Chondrocyte (in vitro differentiated cells): Measurements from ENCODE around the gene DDAH2. TPM values are rescaled to one million over a fixed set of nuclear protein-coding genes. Genes with fewer than 3 reads are reported as not detected.
A peak's percentile ranks its signal among the peaks of the same experiment; 100 is the strongest.

ENCODE experiments used
- DNase-seq: peaks from one replicate; pipeline ENCODE4 v3.0.0; 2021; ENCODE audit warnings: mixed read lengths, low spot score
- H3K27ac Mint-ChIP-seq: one replicate; pipeline ENCODE4 v1.8.0; 2021; ENCODE audit warnings: mild to moderate bottlenecking, moderate library complexity, mixed read lengths; ENCODE audit not compliant: unreplicated experiment
- H3K27me3 Mint-ChIP-seq: 2 replicates; pipeline ENCODE4 v1.8.0; 2021; ENCODE audit warnings: low read depth, mixed read lengths
- H3K36me3 Mint-ChIP-seq: 2 replicates; pipeline ENCODE4 v1.8.0; 2021; ENCODE audit warnings: low read depth, mixed read lengths
- H3K4me1 Mint-ChIP-seq: 2 replicates; pipeline ENCODE4 v1.8.0; 2021; ENCODE audit warnings: low read depth, mild to moderate bottlenecking, mixed read lengths
- H3K4me3 Mint-ChIP-seq: one replicate; pipeline ENCODE4 v1.8.0; 2021; ENCODE audit warnings: mild to moderate bottlenecking, moderate library complexity, mixed read lengths; ENCODE audit not compliant: unreplicated experiment
- H3K9me3 Mint-ChIP-seq: 2 replicates; pipeline ENCODE4 v1.8.0; 2021; ENCODE audit warnings: low read depth, mixed read lengths
- CTCF ChIP-seq: fragments of 200-600 bp; sonication (generic); IDR thresholded peaks from 2 replicates; pipeline ENCODE4 v1.5.0; 2021; ENCODE audit warnings: antibody characterized with exemption, mild to moderate bottlenecking, moderate library complexity
- total RNA-seq: library from RNA; stranded (reverse); gene quantifications from 3 replicates; pipeline ENCODE4 v1.2.1, GENCODE V29; 2021

The DDAH2 gene
- total RNA-seq, 1 donor from 2014 or later, result 99.6 TPM

GRCh38 chr6:31690231-31691077 lies 38.6 kb downstream of the DDAH2 start:
- H3K27me3 Mint-ChIP-seq, result no peaks in the 10 kb centered on the region
- TF ChIP-seq CTCF, result no peak
- no peak overlapping the region for H3K4me3 Mint-ChIP-seq

GRCh38 chr6:31689249-31690110 lies 39.6 kb downstream of the DDAH2 start:
- Mint-ChIP-seq H3K4me3 (no peak overlapping the region), H3K4me1 (no peaks in the 10 kb centered on the region), H3K9me3 (no peaks in the 10 kb centered on the region), H3K27me3 (no peaks in the 10 kb centered on the region), H3K36me3 (peaks cover 29% of the 10 kb centered on the region), H3K27ac (no peak overlapping the region)
- peak; percentile 67 for TF ChIP-seq CTCF
- DNase-seq, result no peak

More at GRCh38 chr6:31690231-31691077, 38.6 kb downstream of the DDAH2 start:
- no peak for DNase-seq
- Mint-ChIP-seq H3K27ac (no peak overlapping the region), H3K36me3 (peaks cover 31% of the 10 kb centered on the region), H3K4me1 (no peaks in the 10 kb centered on the region), H3K9me3 (no peaks in the 10 kb centered on the region)

GRCh38 chr6:31687860-31688693 lies 41.0 kb downstream of the DDAH2 start:
- Mint-ChIP-seq H3K27me3 (no peaks in the 10 kb centered on the region), H3K27ac (no peak overlapping the region), H3K9me3 (no peaks in the 10 kb centered on the region), H3K4me3 (no peak overlapping the region), H3K4me1 (no peaks in the 10 kb centered on the region), H3K36me3 (peaks cover 26% of the 10 kb centered on the region)
- DNase-seq, result no peak
- no peak for TF ChIP-seq CTCF

- DNase-seq, result no peak
- Mint-ChIP-seq H3K36me3 (peaks cover 20% of the 10 kb centered on the region), H3K27me3 (no peaks in the 10 kb centered on the region), H3K9me3 (no peaks in the 10 kb centered on the region), H3K4me3 (no peak overlapping the region), H3K27ac (no peak overlapping the region), H3K4me1 (no peaks in the 10 kb centered on the region)
- no peak for TF ChIP-seq CTCF
These were observed 41.8 kb downstream of the DDAH2 start for GRCh38 chr6:31687321-31687720.
